OCI-LY1 (cell line): ENCODE results near the gene INSL4.

Source experiments
- H2AFZ ChIP-seq: fragments of 200-600 bp; sonication (generic), shearing (Covaris generic); 2 replicates; pipeline ENCODE4 v1.6.0; 2014; ENCODE audit warnings: antibody characterized with exemption, mild to moderate bottlenecking, low read length
- H3F3A ChIP-seq: fragments of 200-600 bp; sonication (generic), shearing (Covaris generic); 2 replicates; pipeline ENCODE4 v1.6.0; 2014; ENCODE audit warnings: mild to moderate bottlenecking, antibody characterized with exemption, low read length, moderate library complexity; ENCODE audit not compliant: insufficient read depth
- H3K27ac ChIP-seq: fragments of 200-600 bp; sonication (generic); 2 replicates; pipeline ENCODE4 v1.5.1; 2014; ENCODE audit warnings: low read length, mixed run types, mild to moderate bottlenecking, low read depth; ENCODE audit not compliant: poor library complexity, severe bottlenecking
- H3K27me3 ChIP-seq: fragments of 200-600 bp; sonication (generic); 2 replicates; pipeline ENCODE4 v1.6.0; 2014; ENCODE audit warnings: antibody characterized with exemption, mild to moderate bottlenecking, low read length, moderate library complexity; ENCODE audit not compliant: insufficient read depth
- H3K36me3 ChIP-seq: fragments of 200-600 bp; sonication (generic); 2 replicates; pipeline ENCODE4 v1.6.1; 2014; ENCODE audit warnings: mild to moderate bottlenecking, antibody characterized with exemption, low read length, moderate library complexity, mixed read lengths; ENCODE audit not compliant: insufficient read depth
- H3K4me1 ChIP-seq: fragments of 200-600 bp; sonication (generic); 2 replicates; pipeline ENCODE4 v1.5.1; 2014; ENCODE audit warnings: mild to moderate bottlenecking, low read length, moderate library complexity; ENCODE audit not compliant: insufficient read depth, severe bottlenecking
- H3K4me2 ChIP-seq: fragments of 200-600 bp; sonication (generic), shearing (Covaris generic); 2 replicates; pipeline ENCODE4 v1.6.1; 2014; ENCODE audit warnings: low read length
- H3K4me3 ChIP-seq: fragments of 200-600 bp; sonication (generic); 2 replicates; pipeline ENCODE4 v1.5.1; 2014; ENCODE audit warnings: low read length, low read depth, mild to moderate bottlenecking, mixed read lengths; ENCODE audit not compliant: poor library complexity, severe bottlenecking
- H3K79me2 ChIP-seq: fragments of 200-600 bp; shearing (Covaris generic); 2 replicates; pipeline ENCODE4 v1.6.1; 2016; ENCODE audit warnings: mixed run types, low read length, mixed read lengths; ENCODE audit not compliant: insufficient read depth
- H3K9ac ChIP-seq: fragments of 200-600 bp; sonication (generic), shearing (Covaris generic); 2 replicates; pipeline ENCODE4 v1.6.1; 2014; ENCODE audit warnings: mild to moderate bottlenecking, low read length, mixed read lengths
- H3K9me2 ChIP-seq: fragments of 200-600 bp; sonication (generic), shearing (Covaris generic); 2 replicates; pipeline ENCODE4 v1.6.1; 2014; ENCODE audit warnings: low read depth, mild to moderate bottlenecking, low read length, mixed read lengths
- H3K9me3 ChIP-seq: fragments of 200-600 bp; shearing (Covaris generic); 2 replicates; pipeline ENCODE4 v1.6.1; 2014; ENCODE audit warnings: low read length, mixed read lengths
- H4K20me1 ChIP-seq: fragments of 200-600 bp; sonication (generic), shearing (Covaris generic); 2 replicates; pipeline ENCODE4 v1.6.0; 2016; ENCODE audit warnings: mild to moderate bottlenecking, low read length; ENCODE audit not compliant: insufficient read depth
- CTCF ChIP-seq: fragments of 200-600 bp; sonication (generic), shearing (Covaris generic); IDR thresholded peaks from 2 replicates; pipeline ENCODE4 v1.5.1; 2017; ENCODE audit warnings: mild to moderate bottlenecking, antibody characterized with exemption, low read length, moderate library complexity, mixed read lengths
- EZH2 ChIP-seq: fragments of 200-600 bp; sonication (generic), shearing (Covaris generic); IDR thresholded peaks from 2 replicates; pipeline ENCODE4 v1.8.0; 2017; ENCODE audit warnings: borderline replicate concordance, mixed run types, mild to moderate bottlenecking, antibody characterized with exemption, low read length, moderate library complexity, mixed read lengths

INSL4 gene

GRCh38 chr9:5186416-5187169 lies 44.6 kb upstream of the INSL4 start:
- Histone ChIP-seq H3F3A (peaks cover 5% of the 10 kb centered on the region), H3K9ac (no peak overlapping the region), H3K9me2 (no peaks in the 10 kb centered on the region), H3K27ac (peak overlapping the region; percentile 89), H3K4me1 (peaks cover 43% of the 10 kb centered on the region), H2AFZ (no peak overlapping the region), H3K9me3 (peaks cover 3% of the 10 kb centered on the region; the same call in 1 of the 2 replicates), H3K79me2 (no peaks in the 10 kb centered on the region), H4K20me1 (no peaks in the 10 kb centered on the region), H3K4me2 (no peak overlapping the region), H3K4me3 (no peak overlapping the region), H3K36me3 (no peaks in the 10 kb centered on the region), H3K27me3 (no peaks in the 10 kb centered on the region)
- TF ChIP-seq EZH2 (no peak), CTCF (peak; percentile 92)

DNA sequence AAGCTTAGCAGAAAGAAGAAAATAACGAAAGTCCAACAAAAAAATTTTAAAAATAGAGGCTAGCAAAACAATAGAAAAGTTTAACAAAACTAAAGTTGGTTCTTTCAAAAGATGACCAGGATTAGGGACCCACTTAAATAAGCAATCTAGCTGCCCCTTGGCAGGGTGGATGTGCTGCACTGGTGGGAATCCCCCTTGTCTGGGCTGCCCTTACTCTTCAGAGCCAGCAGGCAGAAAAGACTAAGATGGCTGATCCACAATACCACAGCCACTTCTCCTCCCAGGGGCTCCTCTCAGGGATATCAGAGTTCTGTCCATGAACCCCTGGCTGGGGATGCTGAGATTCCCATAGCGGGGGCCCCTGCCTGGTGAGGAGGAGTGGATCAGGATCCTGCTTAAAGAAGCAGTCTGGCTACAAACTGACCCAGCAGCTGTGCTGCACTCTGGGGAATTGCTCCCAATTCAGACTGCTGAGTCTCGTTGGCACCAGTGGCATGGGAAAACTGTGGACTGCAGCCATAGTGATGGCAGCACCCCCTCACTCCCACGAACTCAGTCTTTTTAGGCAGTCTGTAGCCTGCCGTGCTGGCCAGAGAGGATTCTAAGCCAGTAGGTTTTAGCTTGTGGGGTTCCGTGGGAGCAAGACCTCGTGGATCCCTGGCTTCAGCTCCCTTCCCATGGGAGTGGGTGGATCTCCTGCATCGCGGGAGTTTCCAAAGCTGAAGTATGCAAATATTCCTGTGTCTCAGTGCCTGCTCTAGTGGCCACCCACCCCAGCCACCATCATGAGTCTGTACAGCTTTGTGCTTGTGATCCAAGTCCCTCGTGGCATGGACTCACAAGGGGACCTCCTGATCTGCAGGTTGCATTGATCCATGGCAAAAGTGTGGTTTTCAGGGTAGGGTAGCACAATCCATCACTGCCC lies 42.9 kb upstream of the INSL4 start:
- TF ChIP-seq EZH2 (no peak), CTCF (no peak)
- Histone ChIP-seq H3K36me3 (no peaks in the 10 kb centered on the region), H3F3A (peaks cover 5% of the 10 kb centered on the region), H3K9me2 (no peaks in the 10 kb centered on the region), H3K4me2 (no peak overlapping the region), H3K9ac (no peak overlapping the region), H3K27me3 (no peaks in the 10 kb centered on the region), H3K4me3 (no peak overlapping the region), H2AFZ (peak overlapping the region; percentile 48; the same call in 1 of the 2 replicates), H3K27ac (no peak overlapping the region), H4K20me1 (no peaks in the 10 kb centered on the region), H3K4me1 (peaks cover 28% of the 10 kb centered on the region), H3K9me3 (no peaks in the 10 kb centered on the region), H3K79me2 (no peaks in the 10 kb centered on the region)

DNA sequence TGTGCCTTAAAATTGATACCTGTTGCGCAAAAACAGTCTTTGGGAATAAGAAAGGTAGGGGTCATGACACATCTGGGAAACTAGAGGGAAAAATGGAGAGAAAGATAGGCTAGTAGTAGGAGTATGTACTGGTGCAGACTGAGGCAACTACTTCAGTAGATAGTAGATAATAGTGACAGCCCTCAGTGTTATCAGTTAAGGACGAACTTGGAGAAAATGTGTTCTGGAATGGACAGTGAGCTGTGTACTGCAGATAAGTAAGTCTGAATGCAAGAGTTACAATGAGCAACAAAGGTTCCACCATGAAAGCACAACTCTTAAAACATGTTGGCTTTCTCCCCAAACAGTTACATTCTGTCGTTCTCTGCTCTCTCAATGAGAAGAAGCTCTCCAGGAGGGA lies 39.2 kb upstream of the INSL4 start:
- Histone ChIP-seq H4K20me1 (no peaks in the 10 kb centered on the region), H3K4me2 (no peak overlapping the region), H3K4me3 (no peak overlapping the region), H3K9me2 (no peaks in the 10 kb centered on the region), H3K9ac (no peak overlapping the region), H3K27ac (no peak overlapping the region), H3F3A (no peaks in the 10 kb centered on the region), H3K27me3 (no peaks in the 10 kb centered on the region), H2AFZ (no peak overlapping the region), H3K79me2 (no peaks in the 10 kb centered on the region), H3K9me3 (no peaks in the 10 kb centered on the region), H3K36me3 (no peaks in the 10 kb centered on the region), H3K4me1 (peaks cover 5% of the 10 kb centered on the region)
- no peak for TF ChIP-seq CTCF
- TF ChIP-seq EZH2 = no peak
